ENCODE data around the gene RBP3. TPM values are rescaled to one million over a fixed set of nuclear protein-coding genes. Genes with fewer than 3 reads are reported as not detected.

RBP3 gene
- total and polyA plus RNA-seq, 2 donors (not counting 1 experiment from before 2014, with no cell fraction given), result not detected

DNA sequence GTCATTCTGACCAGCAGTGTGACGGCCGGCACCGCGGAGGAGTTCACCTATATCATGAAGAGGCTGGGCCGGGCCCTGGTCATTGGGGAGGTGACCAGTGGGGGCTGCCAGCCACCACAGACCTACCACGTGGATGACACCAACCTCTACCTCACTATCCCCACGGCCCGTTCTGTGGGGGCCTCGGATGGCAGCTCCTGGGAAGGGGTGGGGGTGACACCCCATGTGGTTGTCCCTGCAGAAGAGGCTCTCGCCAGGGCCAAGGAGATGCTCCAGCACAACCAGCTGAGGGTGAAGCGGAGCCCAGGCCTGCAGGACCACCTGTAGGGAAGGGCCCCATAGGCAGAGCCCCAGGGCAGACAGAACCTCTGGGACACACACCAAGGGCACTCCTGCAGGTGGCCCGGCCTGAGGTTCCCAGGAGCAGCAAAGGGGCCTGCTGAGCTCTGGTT lies 9.0 kb downstream of the RBP3 start:
- Histone ChIP-seq H3K4me1 (ENCODE audit: control insufficient read depth, extremely low read depth, insufficient read depth, low read length) (no peaks in the 10 kb centered on the region), H3K9me3 (ENCODE audit: control insufficient read depth, insufficient read depth, low read depth, low read length) (no peaks in the 10 kb centered on the region), H3K27ac (ENCODE audit: insufficient read depth, low read length) (no peak overlapping the region), H3K79me2 (ENCODE audit: control insufficient read depth, insufficient read depth, low read length) (no peaks in the 10 kb centered on the region), H3K36me3 (ENCODE audit: control insufficient read depth, insufficient read depth, low read length) (no peaks in the 10 kb centered on the region), H3K4me2 (ENCODE audit: extremely low read depth, insufficient read depth, low read length) (no peak overlapping the region), H3K4me3 (replicated peaks in 1 of 4; ENCODE audit: control extremely low read depth in 1 of 4, insufficient read depth in 1 of 4, low read depth in 3 of 4, low read length in 4 of 4) (no peak overlapping the region), H3K9ac (ENCODE audit: insufficient read depth, low read length) (no peak overlapping the region), H2AFZ (ENCODE audit: low read length) (no peak overlapping the region), H3K27me3 (ENCODE audit: control insufficient read depth, insufficient read depth, low read length) (peaks cover 2% of the 10 kb centered on the region), H4K20me1 (ENCODE audit: control insufficient read depth, extremely low read depth, insufficient read depth, low read length) (no peaks in the 10 kb centered on the region)
- DNase-seq (ENCODE audit: low read depth in 2 of 2), result no peak
- TF ChIP-seq, protein P1, sequence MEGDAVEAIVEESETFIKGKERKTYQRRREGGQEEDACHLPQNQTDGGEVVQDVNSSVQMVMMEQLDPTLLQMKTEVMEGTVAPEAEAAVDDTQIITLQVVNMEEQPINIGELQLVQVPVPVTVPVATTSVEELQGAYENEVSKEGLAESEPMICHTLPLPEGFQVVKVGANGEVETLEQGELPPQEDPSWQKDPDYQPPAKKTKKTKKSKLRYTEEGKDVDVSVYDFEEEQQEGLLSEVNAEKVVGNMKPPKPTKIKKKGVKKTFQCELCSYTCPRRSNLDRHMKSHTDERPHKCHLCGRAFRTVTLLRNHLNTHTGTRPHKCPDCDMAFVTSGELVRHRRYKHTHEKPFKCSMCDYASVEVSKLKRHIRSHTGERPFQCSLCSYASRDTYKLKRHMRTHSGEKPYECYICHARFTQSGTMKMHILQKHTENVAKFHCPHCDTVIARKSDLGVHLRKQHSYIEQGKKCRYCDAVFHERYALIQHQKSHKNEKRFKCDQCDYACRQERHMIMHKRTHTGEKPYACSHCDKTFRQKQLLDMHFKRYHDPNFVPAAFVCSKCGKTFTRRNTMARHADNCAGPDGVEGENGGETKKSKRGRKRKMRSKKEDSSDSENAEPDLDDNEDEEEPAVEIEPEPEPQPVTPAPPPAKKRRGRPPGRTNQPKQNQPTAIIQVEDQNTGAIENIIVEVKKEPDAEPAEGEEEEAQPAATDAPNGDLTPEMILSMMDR (conservative IDR thresholded peaks at IDR 0.05 in 1 of 2, IDR thresholded peaks at IDR 0.05 in 1 of 2; ENCODE audit: low read depth in 1 of 2, low read length in 2 of 2), result no peak

- peaks cover 6% of the 10 kb centered on the region for H3K27me3 ChIP-seq (ENCODE audit: control insufficient read depth, insufficient read depth, low read length)
- H4K20me1 ChIP-seq (ENCODE audit: control insufficient read depth, extremely low read depth, insufficient read depth, low read length), result no peaks in the 10 kb centered on the region
- no peaks in the 10 kb centered on the region for H3K79me2 ChIP-seq (ENCODE audit: control insufficient read depth, insufficient read depth, low read length)
- H2AFZ ChIP-seq (ENCODE audit: low read length), result no peak overlapping the region
- DNase-seq (ENCODE audit: low read depth in 2 of 2), result no peak
- no peak overlapping the region for H3K27ac ChIP-seq (ENCODE audit: insufficient read depth, low read length)
- no peaks in the 10 kb centered on the region for H3K4me1 ChIP-seq (ENCODE audit: control insufficient read depth, extremely low read depth, insufficient read depth, low read length)
- TF ChIP-seq EZH2 (IDR thresholded peaks at IDR 0.05; ENCODE audit: low read length, missing control alignments), result no peak
- TF ChIP-seq, protein P1 (conservative IDR thresholded peaks at IDR 0.05 in 1 of 2, IDR thresholded peaks at IDR 0.05 in 1 of 2; ENCODE audit: low read depth in 1 of 2, low read length in 2 of 2), result no peak
- no peak overlapping the region for H3K9ac ChIP-seq (ENCODE audit: insufficient read depth, low read length)
- no peaks in the 10 kb centered on the region for H3K36me3 ChIP-seq (ENCODE audit: control insufficient read depth, insufficient read depth, low read length)
- no peak overlapping the region for H3K4me3 ChIP-seq (replicated peaks in 1 of 4; ENCODE audit: control extremely low read depth in 1 of 4, insufficient read depth in 1 of 4, low read depth in 3 of 4, low read length in 4 of 4)
- H3K9me3 ChIP-seq (ENCODE audit: control insufficient read depth, insufficient read depth, low read depth, low read length), result no peaks in the 10 kb centered on the region
- no peak overlapping the region for H3K4me2 ChIP-seq (ENCODE audit: extremely low read depth, insufficient read depth, low read length)
Measured at GRCh38 chr10:47357911-47358310, 9.7 kb downstream of the RBP3 start.

GRCh38 chr10:47358457-47358856 lies 10.3 kb downstream of the RBP3 start:
- Histone ChIP-seq H3K27ac (ENCODE audit: insufficient read depth, low read length) (no peak overlapping the region), H3K4me2 (ENCODE audit: extremely low read depth, insufficient read depth, low read length) (no peak overlapping the region), H3K9ac (ENCODE audit: insufficient read depth, low read length) (no peak overlapping the region), H3K79me2 (ENCODE audit: control insufficient read depth, insufficient read depth, low read length) (no peaks in the 10 kb centered on the region), H2AFZ (ENCODE audit: low read length) (no peak overlapping the region), H3K36me3 (ENCODE audit: control insufficient read depth, insufficient read depth, low read length) (no peaks in the 10 kb centered on the region), H3K4me1 (ENCODE audit: control insufficient read depth, extremely low read depth, insufficient read depth, low read length) (no peaks in the 10 kb centered on the region), H3K4me3 (replicated peaks in 1 of 4; ENCODE audit: control extremely low read depth in 1 of 4, insufficient read depth in 1 of 4, low read depth in 3 of 4, low read length in 4 of 4) (no peak overlapping the region), H3K27me3 (ENCODE audit: control insufficient read depth, insufficient read depth, low read length) (peaks cover 6% of the 10 kb centered on the region), H4K20me1 (ENCODE audit: control insufficient read depth, extremely low read depth, insufficient read depth, low read length) (no peaks in the 10 kb centered on the region), H3K9me3 (ENCODE audit: control insufficient read depth, insufficient read depth, low read depth, low read length) (no peaks in the 10 kb centered on the region)
- no peak for DNase-seq (ENCODE audit: low read depth in 2 of 2)
- TF ChIP-seq, protein P1 (conservative IDR thresholded peaks at IDR 0.05 in 1 of 2, IDR thresholded peaks at IDR 0.05 in 1 of 2; ENCODE audit: low read depth in 1 of 2, low read length in 2 of 2), result no peak
- TF ChIP-seq EZH2 (IDR thresholded peaks at IDR 0.05; ENCODE audit: low read length, missing control alignments), result no peak

Measured in fibroblast of lung (primary cell).